Liver (tissue), 9 donors: ENCODE results near the gene CEACAM18. TPM values are rescaled to one million over a fixed set of nuclear protein-coding genes. Genes with fewer than 3 reads are reported as not detected.

Experiments
- DNase-seq: peaks from one replicate; pipeline ENCODE4 v3.0.0-alpha.2; 2017; ENCODE audit warnings: low spot score
- H3K27ac ChIP-seq, 2 donors: one replicate each; pipeline ENCODE4 v1.7.0; 2013; ENCODE audit warnings: inconsistent platforms in 2 of 2, low read length in 2 of 2, control low read depth in 1 of 2, low read depth in 1 of 2, mild to moderate bottlenecking in 1 of 2
- H3K27me3 ChIP-seq, 4 donors: one replicate each; pipeline versions ENCODE4 v1.6.1 to v1.7.0; 2013; ENCODE audit warnings: low read length in 3 of 4, inconsistent platforms in 1 of 4, mild to moderate bottlenecking in 1 of 4, moderate library complexity in 1 of 4; ENCODE audit not compliant: control insufficient read depth in 4 of 4, insufficient read depth in 4 of 4
- H3K36me3 ChIP-seq, 4 donors: one replicate each; pipeline versions ENCODE4 v1.6.1 to v1.7.0; 2013; ENCODE audit warnings: low read length in 3 of 4, mild to moderate bottlenecking in 3 of 4, low read depth in 1 of 4, moderate library complexity in 1 of 4; ENCODE audit not compliant: control insufficient read depth in 4 of 4, insufficient read depth in 3 of 4
- H3K4me1 ChIP-seq, 4 donors: one replicate each; pipeline versions ENCODE4 v1.6.1 to v1.7.0; 2013; ENCODE audit warnings: low read length in 3 of 4, mild to moderate bottlenecking in 3 of 4, moderate library complexity in 1 of 4; ENCODE audit not compliant: control insufficient read depth in 4 of 4, insufficient read depth in 4 of 4
- H3K4me3 ChIP-seq, 3 donors: one replicate each; pipeline versions ENCODE4 v1.6.1 to v1.7.0; 2013; ENCODE audit warnings: low read length in 3 of 3, control low read depth in 1 of 3, low read depth in 1 of 3, mild to moderate bottlenecking in 1 of 3
- H3K9ac ChIP-seq, 2 donors: one replicate each; pipeline ENCODE4 v1.7.0; 2013; ENCODE audit warnings: low read length in 2 of 2, mild to moderate bottlenecking in 2 of 2, moderate library complexity in 2 of 2, control low read depth in 1 of 2, low read depth in 1 of 2
- H3K9me3 ChIP-seq, 4 donors: one replicate each; pipeline versions ENCODE4 v1.6.1 to v1.7.0; 2013; ENCODE audit warnings: low read length in 3 of 4; ENCODE audit not compliant: control insufficient read depth in 4 of 4
- ATF3 ChIP-seq: IDR thresholded peaks from 2 replicates; pipeline ENCODE4 v1.6.1; 2016; ENCODE audit warnings: antibody characterized with exemption
- CTCF ChIP-seq: fragments of 150-350 bp; IDR thresholded peaks from 2 replicates; pipeline ENCODE4 v1.5.1; 2017; ENCODE audit warnings: improper control_type of control experiment, low read depth, low read length; ENCODE audit not compliant: missing input control
- EGR1 ChIP-seq, 2 donors: IDR thresholded peaks; 2 replicates each; pipeline ENCODE4 v1.6.1; 2016 to 2018; ENCODE audit warnings: antibody characterized with exemption in 2 of 2, low read depth in 2 of 2
- FOXA1 ChIP-seq: IDR thresholded peaks from 2 replicates; pipeline ENCODE4 v1.6.1; 2016; ENCODE audit warnings: antibody characterized with exemption
- FOXA2 ChIP-seq: IDR thresholded peaks from 2 replicates; pipeline ENCODE4 v1.6.1; 2016; ENCODE audit warnings: antibody characterized with exemption
- GABPA ChIP-seq, 2 donors: IDR thresholded peaks in 1 of 2; conservative IDR thresholded peaks in 1 of 2; 2 replicates each; pipeline ENCODE4 v1.6.1; 2016; ENCODE audit warnings: antibody characterized with exemption in 2 of 2, mild to moderate bottlenecking in 1 of 2, moderate library complexity in 1 of 2
- HNF4A ChIP-seq, 2 donors: conservative IDR thresholded peaks; 2 replicates each; pipeline ENCODE4 v1.6.1; 2016; ENCODE audit warnings: antibody characterized with exemption in 2 of 2, mild to moderate bottlenecking in 2 of 2
- HNF4G ChIP-seq: IDR thresholded peaks from 2 replicates; pipeline ENCODE4 v1.6.1; 2016; ENCODE audit warnings: antibody characterized with exemption
- JUND ChIP-seq, 2 donors: IDR thresholded peaks; 2 replicates each; pipeline ENCODE4 v1.6.1; 2016; ENCODE audit warnings: antibody characterized with exemption in 2 of 2
- MAX ChIP-seq: IDR thresholded peaks from 2 replicates; pipeline ENCODE4 v1.6.1; 2016; ENCODE audit warnings: antibody characterized with exemption
- NR2F2 ChIP-seq: IDR thresholded peaks from 2 replicates; pipeline ENCODE4 v1.6.1; 2016; ENCODE audit warnings: antibody characterized with exemption
- RAD21 ChIP-seq, 2 donors: IDR thresholded peaks; 2 replicates each; pipeline ENCODE4 v1.6.1; 2016; ENCODE audit warnings: antibody characterized with exemption in 2 of 2, mild to moderate bottlenecking in 2 of 2
- REST ChIP-seq: IDR thresholded peaks from 2 replicates; pipeline ENCODE4 v1.6.1; 2016; ENCODE audit warnings: antibody characterized with exemption, mild to moderate bottlenecking
- TAF1 ChIP-seq: conservative IDR thresholded peaks from 2 replicates; pipeline ENCODE4 v1.6.1; 2016; ENCODE audit warnings: antibody characterized with exemption, mild to moderate bottlenecking
- YY1 ChIP-seq: IDR thresholded peaks from 2 replicates; pipeline ENCODE4 v1.6.1; 2016; ENCODE audit warnings: antibody characterized with exemption, mild to moderate bottlenecking
- WGBS: extraction: QIAGEN DNeasy Blood & Tissue Kit; methylation state at CpG from one replicate; pipeline ENCODE4 v1.1.7; 2013; 5-methylcytosine and 5-hydroxymethylcytosine counted together
- polyA plus RNA-seq, 2 donors: library from polyadenylated mRNA; stranded (reverse) in 1 of 2; unstranded in 1 of 2; fragments of 200-250 nt in 1 of 2; fragments of >200 nt in 1 of 2; fragmentation: Nextera tagmentation in 1 of 2; extraction: Ambion mirVana in 1 of 2; gene quantifications; one replicate each; pipeline versions ENCODE4 v1.2.1 to v1.2.3, GENCODE V29; 2013 to 2015
- total RNA-seq, 2 donors: library from RNA; depleted of rRNA; stranded (reverse); fragments of >200 nt; gene quantifications; one replicate each; pipeline ENCODE4 v1.2.3, GENCODE V29; 2014
- donor health status: healthy.
- donor health status: healthy.
- donor health status: healthy.
- donor health status: healthy.
- donor health status: healthy.

The CEACAM18 gene
- total and polyA plus RNA-seq, 4 donors, result not detected

- TF ChIP-seq YY1 (no peak), HNF4G (no peak)
Observed at GRCh38 chr19:51503896-51504295, 25.6 kb downstream of the CEACAM18 start.

GRCh38 chr19:51505904-51506303 is 27.6 kb downstream of the CEACAM18 start:
- no peak overlapping the region for H3K4me3 ChIP-seq

More at GRCh38 chr19:51503896-51504295, 25.6 kb downstream of the CEACAM18 start:
- H3K4me3 ChIP-seq, result no peak overlapping the region
- peaks cover 0 to 3% (median 0%) of the 10 kb centered on the region in 4 donors for H3K9me3 ChIP-seq
- WGBS, result 43% methylated on average over 3 of the region's 3 CpGs
- H3K27ac ChIP-seq, result no peak overlapping the region
- H3K9ac ChIP-seq, result no peak overlapping the region
- H3K4me1 ChIP-seq, result no peaks in the 10 kb centered on the region
- no peaks in the 10 kb centered on the region for H3K36me3 ChIP-seq
- peaks cover 0 to 3% (median 0%) of the 10 kb centered on the region in 4 donors for H3K27me3 ChIP-seq
- DNase-seq, result no peak

More at GRCh38 chr19:51505904-51506303, 27.6 kb downstream of the CEACAM18 start:
- 39% methylated on average over 3 of the region's 3 CpGs for WGBS
- Histone ChIP-seq H3K4me1 (no peaks in the 10 kb centered on the region), H3K36me3 (no peaks in the 10 kb centered on the region), H3K9ac (no peak overlapping the region), H3K9me3 (peaks cover 0 to 3% (median 0%) of the 10 kb centered on the region in 4 donors), H3K27me3 (peaks cover 0 to 2% (median 0%) of the 10 kb centered on the region in 4 donors), H3K27ac (no peak overlapping the region)
- DNase-seq, result no peak
- TF ChIP-seq FOXA1 (no peak), REST (no peak), CTCF (no peak), RAD21 (IDR thresholded peaks at IDR 0.05) (no peak), JUND (IDR thresholded peaks at IDR 0.05) (no peak), GABPA (IDR thresholded peaks at IDR 0.05 in 1 of 2, conservative IDR thresholded peaks at IDR 0.05 in 1 of 2) (no peak), HNF4A (conservative IDR thresholded peaks at IDR 0.05) (no peak), MAX (no peak), ATF3 (no peak), TAF1 (no peak), HNF4G (no peak), NR2F2 (no peak), FOXA2 (no peak), EGR1 (IDR thresholded peaks at IDR 0.05; ENCODE audit: low read depth in 2 of 2) (no peak)
